HFFc6 (cell line): ENCODE measurements around the gene IQGAP2. TPM values are rescaled to one million over a fixed set of nuclear protein-coding genes. Genes with fewer than 3 reads are reported as not detected.
"Not testable (repeated sequence)": the region's sequence is repeated elsewhere in the genome, so short reads cannot be mapped to it uniquely, and the experiment has no call there.

ENCODE experiments used
- DNase-seq: peaks from one replicate; pipeline ENCODE4 v3.0.0-alpha.2; 2018
- H3K27ac Mint-ChIP-seq: 2 replicates; pipeline ENCODE4 v1.8.0; 2020; ENCODE audit warnings: mild to moderate bottlenecking, mixed read lengths
- H3K27me3 Mint-ChIP-seq: 2 replicates; pipeline ENCODE4 v1.8.0; 2021; ENCODE audit warnings: mild to moderate bottlenecking, moderate library complexity, mixed read lengths; ENCODE audit not compliant: insufficient read depth
- H3K36me3 Mint-ChIP-seq: 2 replicates; pipeline ENCODE4 v1.8.0; 2021; ENCODE audit warnings: low read depth, mixed read lengths
- H3K4me1 Mint-ChIP-seq: 2 replicates; pipeline ENCODE4 v1.8.0; 2020; ENCODE audit warnings: low read depth, mixed read lengths
- H3K4me3 Mint-ChIP-seq: 2 replicates; pipeline ENCODE4 v1.8.0; 2020; ENCODE audit warnings: mild to moderate bottlenecking, moderate library complexity, mixed read lengths
- H3K9me3 Mint-ChIP-seq: 2 replicates; pipeline ENCODE4 v1.8.0; 2020; ENCODE audit warnings: mild to moderate bottlenecking, mixed read lengths
- total RNA-seq, 6 experiments: library from RNA; stranded (reverse); fragmentation: NEBNext Ultra II Directional; extraction: Animal tissue kit (Norgen Biotek cat#: 25700); gene quantifications; 2 replicates in 1 of 6; 3 replicates in 5 of 6; pipeline ENCODE4 v1.2.3, GENCODE V29; 2021
- TF ChIP-seq, protein P1 (sequence below): fragments of 200-600 bp; sonication (generic); IDR thresholded peaks from 2 replicates; pipeline ENCODE4 v1.5.0; 2021; ENCODE audit warnings: antibody characterized with exemption, mild to moderate bottlenecking

The IQGAP2 gene
- total RNA-seq, 6 experiments from 2014 or later, result 0.09 to 0.47 (median 0.21) TPM; not detected in 1

DNA sequence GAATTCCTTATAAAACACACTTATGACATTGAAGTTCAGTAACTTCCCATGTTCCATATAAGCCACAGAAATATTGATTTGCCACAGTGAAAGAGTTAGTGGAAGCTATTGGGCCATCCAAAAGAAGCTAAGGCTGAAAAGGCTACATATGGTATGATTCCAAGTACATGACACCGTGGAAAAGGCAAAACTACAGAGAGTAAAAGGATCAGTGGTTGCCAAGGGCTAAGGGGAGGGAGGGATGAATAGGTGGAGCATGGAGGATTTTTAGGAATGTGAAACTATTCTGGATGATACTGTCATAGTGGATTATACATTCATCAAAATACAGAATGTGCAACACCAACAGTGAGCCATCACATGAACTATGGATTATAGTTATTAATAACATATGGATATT is 110.4 kb downstream of the IQGAP2 start:
- Mint-ChIP-seq H3K36me3 (no peaks in the 10 kb centered on the region), H3K4me1 (no peaks in the 10 kb centered on the region), H3K4me3 (no peak overlapping the region), H3K27me3 (peaks cover 13% of the 10 kb centered on the region), H3K9me3 (no peaks in the 10 kb centered on the region), H3K27ac (no peak overlapping the region)
- DNase-seq, result no peak
- TF ChIP-seq, protein P1, sequence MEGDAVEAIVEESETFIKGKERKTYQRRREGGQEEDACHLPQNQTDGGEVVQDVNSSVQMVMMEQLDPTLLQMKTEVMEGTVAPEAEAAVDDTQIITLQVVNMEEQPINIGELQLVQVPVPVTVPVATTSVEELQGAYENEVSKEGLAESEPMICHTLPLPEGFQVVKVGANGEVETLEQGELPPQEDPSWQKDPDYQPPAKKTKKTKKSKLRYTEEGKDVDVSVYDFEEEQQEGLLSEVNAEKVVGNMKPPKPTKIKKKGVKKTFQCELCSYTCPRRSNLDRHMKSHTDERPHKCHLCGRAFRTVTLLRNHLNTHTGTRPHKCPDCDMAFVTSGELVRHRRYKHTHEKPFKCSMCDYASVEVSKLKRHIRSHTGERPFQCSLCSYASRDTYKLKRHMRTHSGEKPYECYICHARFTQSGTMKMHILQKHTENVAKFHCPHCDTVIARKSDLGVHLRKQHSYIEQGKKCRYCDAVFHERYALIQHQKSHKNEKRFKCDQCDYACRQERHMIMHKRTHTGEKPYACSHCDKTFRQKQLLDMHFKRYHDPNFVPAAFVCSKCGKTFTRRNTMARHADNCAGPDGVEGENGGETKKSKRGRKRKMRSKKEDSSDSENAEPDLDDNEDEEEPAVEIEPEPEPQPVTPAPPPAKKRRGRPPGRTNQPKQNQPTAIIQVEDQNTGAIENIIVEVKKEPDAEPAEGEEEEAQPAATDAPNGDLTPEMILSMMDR, result no peak

DNA sequence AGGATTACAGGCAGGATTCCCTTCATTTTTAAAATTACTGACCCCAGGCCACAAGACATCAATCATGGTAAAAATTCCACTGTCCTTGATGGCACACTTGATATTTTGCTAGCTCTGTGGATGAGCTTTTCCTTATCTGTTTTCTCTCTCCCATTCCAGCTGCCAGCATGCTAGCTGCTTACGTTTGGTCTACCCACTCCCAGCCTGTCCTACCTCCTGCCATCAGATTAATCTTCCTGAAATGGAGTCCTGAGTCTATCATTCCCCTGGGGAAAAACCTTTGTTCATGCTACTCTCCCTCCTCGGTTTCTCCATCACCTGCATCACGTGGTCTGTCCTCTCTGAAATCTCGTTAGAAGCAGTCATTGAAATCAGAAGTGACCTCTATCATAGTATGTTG is 111.2 kb downstream of the IQGAP2 start:
- Mint-ChIP-seq H3K4me1 (no peaks in the 10 kb centered on the region), H3K4me3 (no peak overlapping the region), H3K27ac (no peak overlapping the region), H3K9me3 (no peaks in the 10 kb centered on the region), H3K36me3 (no peaks in the 10 kb centered on the region), H3K27me3 (peaks cover 12% of the 10 kb centered on the region)
- no peak for DNase-seq
- TF ChIP-seq, protein P1, result no peak

DNA sequence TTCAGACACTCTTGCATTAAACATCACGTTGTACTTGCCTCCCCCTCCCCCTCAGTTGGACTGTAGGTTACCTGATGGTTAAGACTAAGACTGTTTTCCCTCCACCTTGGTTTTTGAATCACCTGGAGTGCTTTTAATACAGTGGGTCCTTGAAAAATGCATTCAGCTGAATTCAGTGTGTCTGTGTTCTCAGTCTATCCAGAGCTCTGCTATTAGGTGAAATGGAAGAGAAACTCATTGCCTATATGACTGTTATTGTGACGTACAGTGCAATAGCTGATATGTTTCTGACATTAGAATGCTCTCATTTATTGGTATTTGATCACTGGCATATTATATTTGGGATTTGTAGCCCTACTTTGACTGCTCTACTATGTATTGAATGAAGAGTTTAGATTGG is 111.6 kb downstream of the IQGAP2 start:
- no peaks in the 10 kb centered on the region for H3K36me3 Mint-ChIP-seq
- H3K27ac Mint-ChIP-seq, result no peak overlapping the region

DNA sequence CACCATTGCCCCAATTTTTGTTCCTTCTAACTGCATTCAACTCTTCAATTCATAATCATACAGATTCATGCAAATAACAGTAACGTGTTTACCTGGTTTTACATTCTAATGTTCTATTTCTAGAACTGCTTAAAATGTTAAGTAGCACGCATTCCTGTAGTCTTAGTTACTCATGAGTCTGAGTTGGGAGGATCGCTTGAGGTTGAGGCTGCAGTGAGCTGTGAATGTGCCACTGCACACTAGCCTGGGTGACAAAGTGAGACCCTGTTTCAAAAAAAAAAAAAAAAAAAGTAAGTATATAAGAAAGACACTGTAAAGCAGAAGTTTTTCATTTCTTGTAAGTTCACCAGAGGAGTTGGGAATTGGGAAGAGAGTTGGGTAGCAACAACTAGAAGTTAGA is 114.2 kb downstream of the IQGAP2 start:
- Mint-ChIP-seq H3K4me1 (peaks cover 7% of the 10 kb centered on the region), H3K27me3 (peaks cover 5% of the 10 kb centered on the region), H3K9me3 (no peaks in the 10 kb centered on the region), H3K27ac (no peak overlapping the region), H3K36me3 (no peaks in the 10 kb centered on the region), H3K4me3 (no peak overlapping the region)
- TF ChIP-seq, protein P1, result no peak
- DNase-seq, result no peak

More for the DNA sequence above, 111.6 kb downstream of the IQGAP2 start:
- peaks cover 10% of the 10 kb centered on the region for H3K27me3 Mint-ChIP-seq
- H3K9me3 Mint-ChIP-seq, result no peaks in the 10 kb centered on the region
- no peak overlapping the region for H3K4me3 Mint-ChIP-seq
- no peak for DNase-seq
- no peaks in the 10 kb centered on the region for H3K4me1 Mint-ChIP-seq
- TF ChIP-seq, protein P1, result no peak

DNA sequence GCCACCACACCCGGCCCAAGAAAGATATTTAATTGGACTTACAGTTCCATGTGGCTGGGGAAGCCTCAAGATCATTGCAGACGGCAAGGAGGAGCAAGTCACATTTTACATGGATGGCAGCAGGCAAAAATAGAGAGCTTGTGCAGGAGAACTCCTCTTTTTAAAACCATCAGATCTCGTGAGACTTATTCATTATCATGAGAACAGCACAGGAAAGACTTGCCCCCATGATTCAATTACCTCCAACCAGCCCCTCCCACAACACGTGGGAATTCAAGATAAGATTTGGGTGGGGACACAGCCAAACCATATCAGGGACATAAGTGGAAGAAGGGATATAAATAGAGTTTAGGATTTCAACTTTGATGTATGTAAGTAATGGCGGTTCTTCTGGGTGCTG is 115.2 kb downstream of the IQGAP2 start:
- H3K4me3 Mint-ChIP-seq, H3K9me3 Mint-ChIP-seq, H3K36me3 Mint-ChIP-seq, DNase-seq, H3K4me1 Mint-ChIP-seq, H3K27ac Mint-ChIP-seq: not testable (repeated sequence)
- H3K27me3 Mint-ChIP-seq, result peaks cover 11% of the 10 kb centered on the region

DNA sequence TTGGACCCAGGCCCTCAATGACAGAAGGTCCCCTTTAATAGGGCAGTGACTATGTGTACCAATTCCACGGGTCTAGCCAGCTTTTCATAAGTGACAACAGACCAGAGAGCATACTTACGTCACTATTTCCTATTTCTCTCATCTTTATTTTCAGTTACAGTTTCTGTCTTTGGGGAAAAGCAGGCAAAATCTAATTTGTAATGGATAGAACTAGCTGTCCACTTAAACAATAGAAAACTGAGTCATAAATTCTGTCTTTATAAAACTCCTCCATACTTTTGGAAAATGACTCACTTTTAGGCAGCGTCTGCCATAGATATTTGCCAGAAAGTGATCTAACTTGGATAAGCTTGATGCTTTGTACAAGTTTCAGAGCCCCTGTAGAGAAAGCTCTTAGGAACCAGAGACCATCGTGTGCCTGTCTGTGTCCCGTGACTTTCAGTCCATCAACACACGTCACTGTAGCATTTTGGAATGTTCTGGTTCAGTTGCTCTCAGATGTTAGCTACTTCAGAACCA is 118.2 kb downstream of the IQGAP2 start:
- Mint-ChIP-seq H3K27me3 (peaks cover 8% of the 10 kb centered on the region), H3K27ac (no peak overlapping the region), H3K4me3 (no peak overlapping the region), H3K36me3 (no peaks in the 10 kb centered on the region), H3K4me1 (peaks cover 7% of the 10 kb centered on the region), H3K9me3 (no peaks in the 10 kb centered on the region)
- TF ChIP-seq, protein P1, result no peak
- DNase-seq, result peak; percentile 9
